Osteoblast (primary cell): Measurements from ENCODE around the gene TMEFF1. TPM values are rescaled to one million over a fixed set of nuclear protein-coding genes. Genes with fewer than 3 reads are reported as not detected.

Experiments
- DNase-seq: peaks from one replicate; pipeline ENCODE4 v3.0.0; 2011; ENCODE audit warnings: low spot score, mixed read lengths; ENCODE audit not compliant: insufficient read length; ENCODE audit errors: missing footprints
- H2AFZ ChIP-seq: 2 replicates; pipeline ENCODE4 v1.6.0; 2011; ENCODE audit warnings: mild to moderate bottlenecking, low read length
- H3K27ac ChIP-seq: 2 replicates; pipeline ENCODE4 v1.5.1; 2011; ENCODE audit warnings: mild to moderate bottlenecking, low read depth, low read length, moderate library complexity
- H3K27me3 ChIP-seq: 2 replicates; pipeline ENCODE4 v1.6.0; 2012; ENCODE audit warnings: mild to moderate bottlenecking, control low read depth, inconsistent platforms, low read length, moderate library complexity; ENCODE audit not compliant: insufficient read depth
- H3K36me3 ChIP-seq: 2 replicates; pipeline ENCODE4 v1.5.1; 2011; ENCODE audit warnings: mild to moderate bottlenecking, low read length, control low read depth, moderate library complexity; ENCODE audit not compliant: insufficient read depth
- H3K4me1 ChIP-seq: 2 replicates; pipeline ENCODE4 v1.5.1; 2011; ENCODE audit warnings: mild to moderate bottlenecking, low read length, control low read depth, moderate library complexity; ENCODE audit not compliant: insufficient read depth
- H3K4me2 ChIP-seq: 2 replicates; pipeline ENCODE4 v1.6.0; 2011; ENCODE audit warnings: mild to moderate bottlenecking, low read length; ENCODE audit not compliant: insufficient read depth
- H3K4me3 ChIP-seq: fragments of 200-600 bp; sonication (generic); 3 replicates; pipeline ENCODE4 v1.5.1; 2012; ENCODE audit warnings: mild to moderate bottlenecking, low read length, inconsistent platforms; ENCODE audit not compliant: insufficient read depth
- H3K79me2 ChIP-seq: 2 replicates; pipeline ENCODE4 v1.6.0; 2012; ENCODE audit warnings: mild to moderate bottlenecking, low read length, control low read depth, inconsistent platforms; ENCODE audit not compliant: insufficient read depth
- H3K9me3 ChIP-seq: 2 replicates; pipeline ENCODE4 v1.5.1; 2011; ENCODE audit warnings: low read depth, low read length, control low read depth
- H4K20me1 ChIP-seq: 2 replicates; pipeline ENCODE4 v1.6.0; 2012; ENCODE audit warnings: mild to moderate bottlenecking, low read length, control low read depth; ENCODE audit not compliant: insufficient read depth
- total RNA-seq: library from RNA; depleted of rRNA; stranded (reverse); fragments of >200 nt; gene quantifications from 2 replicates; pipeline ENCODE4 v1.2.3, GENCODE V29; 2012
- TF ChIP-seq, protein P1 (sequence below): IDR thresholded peaks from 2 replicates; pipeline ENCODE4 v1.5.1; 2011; ENCODE audit warnings: mild to moderate bottlenecking, low read depth, low read length, moderate library complexity; ENCODE audit errors: extremely low read depth

The TMEFF1 gene
- total RNA-seq, 1 donor: 0.72 TPM

DNA sequence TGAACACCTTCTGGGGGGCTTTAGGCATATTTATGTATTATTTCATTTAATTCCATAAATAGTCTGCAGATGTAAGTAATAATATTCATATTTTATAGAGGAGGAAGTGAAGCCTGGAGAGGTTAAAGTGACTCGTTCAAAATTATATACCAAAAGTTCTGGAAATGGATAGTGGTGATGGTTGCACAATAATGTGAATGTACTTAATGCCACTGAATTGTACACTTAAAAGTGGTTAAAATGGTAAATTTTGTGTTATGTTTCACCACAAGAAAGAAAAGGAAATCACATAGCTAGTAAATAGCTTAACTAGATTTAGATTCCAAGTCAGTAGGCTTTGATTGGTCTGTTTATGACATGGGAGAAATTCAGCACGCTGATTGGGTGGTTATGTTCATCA, 13.0 kb upstream of the TMEFF1 start:
- H3K36me3 ChIP-seq: no peaks in the 10 kb centered on the region
- no peak overlapping the region for H3K27ac ChIP-seq
- H3K4me2 ChIP-seq: no peak overlapping the region
- H4K20me1 ChIP-seq: no peaks in the 10 kb centered on the region
- H3K9me3 ChIP-seq: no peaks in the 10 kb centered on the region
- no peaks in the 10 kb centered on the region for H3K4me1 ChIP-seq
- no peaks in the 10 kb centered on the region for H3K27me3 ChIP-seq
- H3K79me2 ChIP-seq: no peaks in the 10 kb centered on the region
- TF ChIP-seq, protein P1, sequence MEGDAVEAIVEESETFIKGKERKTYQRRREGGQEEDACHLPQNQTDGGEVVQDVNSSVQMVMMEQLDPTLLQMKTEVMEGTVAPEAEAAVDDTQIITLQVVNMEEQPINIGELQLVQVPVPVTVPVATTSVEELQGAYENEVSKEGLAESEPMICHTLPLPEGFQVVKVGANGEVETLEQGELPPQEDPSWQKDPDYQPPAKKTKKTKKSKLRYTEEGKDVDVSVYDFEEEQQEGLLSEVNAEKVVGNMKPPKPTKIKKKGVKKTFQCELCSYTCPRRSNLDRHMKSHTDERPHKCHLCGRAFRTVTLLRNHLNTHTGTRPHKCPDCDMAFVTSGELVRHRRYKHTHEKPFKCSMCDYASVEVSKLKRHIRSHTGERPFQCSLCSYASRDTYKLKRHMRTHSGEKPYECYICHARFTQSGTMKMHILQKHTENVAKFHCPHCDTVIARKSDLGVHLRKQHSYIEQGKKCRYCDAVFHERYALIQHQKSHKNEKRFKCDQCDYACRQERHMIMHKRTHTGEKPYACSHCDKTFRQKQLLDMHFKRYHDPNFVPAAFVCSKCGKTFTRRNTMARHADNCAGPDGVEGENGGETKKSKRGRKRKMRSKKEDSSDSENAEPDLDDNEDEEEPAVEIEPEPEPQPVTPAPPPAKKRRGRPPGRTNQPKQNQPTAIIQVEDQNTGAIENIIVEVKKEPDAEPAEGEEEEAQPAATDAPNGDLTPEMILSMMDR: no peak
- no peak overlapping the region for H2AFZ ChIP-seq
- no peak for DNase-seq
- H3K4me3 ChIP-seq: no peak overlapping the region

DNA sequence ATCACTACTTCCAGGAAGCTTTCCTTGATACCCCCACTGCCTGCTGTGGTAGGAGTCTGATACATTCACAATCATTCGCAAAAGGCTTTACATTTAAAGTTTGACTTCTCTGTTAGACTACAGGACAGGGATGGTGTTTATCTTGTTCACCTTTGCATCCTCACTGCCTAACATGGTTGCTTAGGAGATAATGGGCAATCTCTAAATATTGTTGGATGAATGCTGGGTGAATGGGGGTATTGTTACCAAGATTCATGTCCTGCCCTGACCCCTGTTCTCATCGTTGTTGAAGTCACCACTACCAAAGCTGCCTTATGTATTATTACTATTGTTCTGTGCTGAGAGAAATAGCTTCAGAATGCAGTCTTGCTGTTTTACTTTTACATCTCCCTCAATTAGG, 7.7 kb upstream of the TMEFF1 start:
- Histone ChIP-seq H3K79me2 (no peaks in the 10 kb centered on the region), H3K4me1 (no peaks in the 10 kb centered on the region), H3K27me3 (no peaks in the 10 kb centered on the region), H3K4me3 (no peak overlapping the region), H3K4me2 (no peak overlapping the region), H3K36me3 (no peaks in the 10 kb centered on the region), H4K20me1 (no peaks in the 10 kb centered on the region), H3K27ac (no peak overlapping the region), H3K9me3 (no peaks in the 10 kb centered on the region), H2AFZ (no peak overlapping the region)
- TF ChIP-seq, protein P1: no peak
- no peak for DNase-seq

DNA sequence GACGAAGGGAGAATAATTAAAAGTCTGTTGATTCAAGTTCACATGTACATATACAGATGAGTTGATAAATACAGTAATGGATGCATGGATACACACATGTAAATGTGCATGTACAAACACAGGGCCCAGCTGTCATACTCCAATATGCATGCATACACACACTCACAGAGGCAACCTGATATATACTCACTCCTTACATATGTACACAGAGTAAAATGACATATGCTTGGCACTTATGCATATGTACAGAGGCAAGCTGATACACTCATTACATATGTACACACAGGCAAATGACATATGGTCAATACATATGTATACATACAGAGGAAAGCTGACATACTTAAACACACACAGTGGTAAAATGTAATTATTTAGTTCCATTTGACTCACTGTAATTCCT, 7.2 kb upstream of the TMEFF1 start:
- H3K9me3 ChIP-seq: no peaks in the 10 kb centered on the region
- no peak overlapping the region for H3K4me3 ChIP-seq
- no peaks in the 10 kb centered on the region for H3K27me3 ChIP-seq
- H3K4me2 ChIP-seq: no peak overlapping the region
- no peaks in the 10 kb centered on the region for H3K79me2 ChIP-seq
- no peak overlapping the region for H2AFZ ChIP-seq
- TF ChIP-seq, protein P1: no peak
- DNase-seq: peak; percentile 68
- no peaks in the 10 kb centered on the region for H3K36me3 ChIP-seq
- no peaks in the 10 kb centered on the region for H3K4me1 ChIP-seq
- no peaks in the 10 kb centered on the region for H4K20me1 ChIP-seq
- no peak overlapping the region for H3K27ac ChIP-seq

DNA sequence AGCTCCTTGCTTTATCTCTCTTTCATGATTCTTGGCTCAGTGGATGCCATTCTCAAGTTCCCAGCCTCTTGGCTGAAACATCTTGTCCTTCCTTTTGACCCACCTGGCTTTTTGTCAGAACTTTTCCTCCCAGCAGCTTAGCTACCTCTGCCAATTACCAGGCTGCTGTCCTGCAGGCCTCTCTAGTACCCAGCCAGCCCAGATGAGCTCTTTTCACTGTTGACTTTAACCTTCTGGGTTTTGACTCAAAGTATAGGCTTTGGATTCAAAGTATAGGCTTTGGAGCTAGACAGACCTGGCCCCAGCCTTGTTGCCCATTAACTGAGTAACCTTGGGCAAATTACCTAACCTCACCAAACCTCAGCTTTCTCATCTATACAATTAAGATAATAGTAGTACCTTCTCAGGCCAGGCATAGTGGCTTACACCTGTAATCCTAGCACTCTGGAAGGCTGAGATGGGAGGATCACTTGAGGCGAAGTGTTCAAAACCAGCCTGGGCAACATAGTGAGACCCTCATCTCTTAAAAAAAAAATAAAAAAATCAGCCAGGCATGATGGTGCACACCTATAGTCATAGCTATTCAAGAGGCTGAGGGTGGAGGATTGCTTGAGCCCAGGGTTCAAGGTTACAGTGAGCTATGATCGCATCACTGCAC, 6.6 kb upstream of the TMEFF1 start:
- Histone ChIP-seq H3K4me1 (no peaks in the 10 kb centered on the region), H3K27ac (no peak overlapping the region), H3K4me2 (no peak overlapping the region), H3K79me2 (no peaks in the 10 kb centered on the region), H3K9me3 (no peaks in the 10 kb centered on the region), H3K27me3 (no peaks in the 10 kb centered on the region), H2AFZ (no peak overlapping the region), H3K36me3 (no peaks in the 10 kb centered on the region), H3K4me3 (no peak overlapping the region), H4K20me1 (no peaks in the 10 kb centered on the region)
- DNase-seq: no peak
- TF ChIP-seq, protein P1: no peak
